GM19240 (cell line): Measurements from ENCODE around the gene KRT81.
"Not testable (repeated sequence)": the region's sequence is repeated elsewhere in the genome, so short reads cannot be mapped to it uniquely, and the experiment has no call there.

Experiments used
- DNase-seq: peaks from one replicate; pipeline ENCODE4 v3.0.0; 2011; ENCODE audit warnings: low spot score; ENCODE audit not compliant: insufficient read length

The KRT81 gene

GRCh38 chr12:52242442-52243258 lies 48.7 kb downstream of the KRT81 start:
- no peak for DNase-seq

DNA sequence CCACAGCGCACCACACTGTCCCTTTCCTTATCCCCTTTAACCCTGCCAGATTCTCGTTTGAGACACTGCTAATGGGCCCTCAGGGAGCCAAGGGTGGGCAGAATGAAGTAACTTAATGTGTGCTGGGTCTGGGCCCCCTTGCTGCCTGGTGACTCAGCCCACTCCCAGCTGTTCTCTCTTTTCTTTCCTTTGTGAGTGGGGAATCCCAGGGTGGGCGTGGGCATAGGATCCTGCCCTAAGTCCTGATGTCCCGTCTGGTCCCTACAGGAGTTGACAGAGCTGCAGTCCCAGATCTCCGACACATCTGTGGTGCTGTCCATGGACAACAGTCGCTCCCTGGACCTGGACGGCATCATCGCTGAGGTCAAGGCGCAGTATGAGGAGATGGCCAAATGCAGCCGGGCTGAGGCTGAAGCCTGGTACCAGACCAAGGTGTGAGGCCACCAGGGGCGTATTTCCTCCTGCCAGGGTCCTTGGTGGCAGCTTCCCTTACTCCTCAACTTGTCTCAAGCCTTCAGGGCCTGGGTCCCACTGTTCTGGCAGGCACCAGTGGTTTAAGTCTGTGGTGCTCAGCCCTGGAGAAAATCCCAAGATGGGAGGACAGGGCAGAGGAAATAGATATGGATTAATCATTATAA lies 50.0 kb downstream of the KRT81 start:
- DNase-seq = no peak

DNA sequence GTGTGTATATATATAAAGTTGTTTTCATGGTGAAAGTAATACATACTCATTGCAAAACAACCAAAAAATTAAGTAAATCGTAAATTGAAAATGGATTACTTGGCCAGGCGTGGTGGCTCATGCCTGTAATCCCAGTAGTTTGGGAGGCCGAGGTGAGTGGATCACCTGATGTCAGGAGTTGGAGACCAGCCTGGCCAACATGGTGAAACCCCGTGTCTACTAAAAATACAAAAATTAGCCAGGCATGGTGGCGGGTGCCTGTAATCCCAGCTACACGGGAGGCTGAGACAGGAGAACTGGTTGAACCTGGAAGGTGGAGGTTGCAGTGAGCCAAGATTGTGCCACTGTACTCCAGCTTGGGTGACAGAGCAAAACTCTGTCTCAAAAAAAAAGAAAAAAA lies 51.1 kb downstream of the KRT81 start:
- DNase-seq = not testable (repeated sequence)

- no peak for DNase-seq
These were observed 51.6 kb downstream of the KRT81 start for GRCh38 chr12:52239767-52240166.

- DNase-seq = no peak
These were observed 52.3 kb downstream of the KRT81 start for GRCh38 chr12:52238916-52239646.

DNA sequence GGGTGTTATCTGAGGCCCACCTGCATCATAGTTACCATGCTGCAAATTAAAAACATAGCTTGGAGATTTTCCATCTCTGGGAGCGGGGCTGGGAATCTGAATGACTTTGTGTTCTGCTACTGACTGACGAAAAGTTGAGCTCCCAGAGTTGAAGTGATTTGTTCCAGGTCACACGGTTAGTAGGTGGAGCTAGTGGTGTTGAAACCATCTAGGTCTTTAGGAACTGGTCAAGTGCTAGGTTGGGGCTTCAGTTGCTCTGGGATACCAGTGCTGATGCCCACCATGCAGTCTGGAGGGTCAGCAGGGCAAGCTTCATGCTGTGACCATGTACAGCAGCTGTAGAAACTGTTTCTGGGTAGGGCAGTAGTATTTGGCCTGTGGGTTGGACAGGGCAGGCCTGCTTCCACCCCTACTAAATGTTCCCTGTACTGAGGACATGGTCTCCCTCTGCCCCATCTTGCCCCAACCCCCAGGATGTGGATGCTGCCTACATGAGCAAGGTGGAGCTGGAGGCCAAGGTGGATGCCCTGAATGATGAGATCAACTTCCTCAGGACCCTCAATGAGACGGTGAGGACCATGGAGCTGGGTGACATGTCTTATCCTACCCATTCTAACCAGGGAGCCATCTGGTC lies 53.0 kb downstream of the KRT81 start:
- no peak for DNase-seq

- DNase-seq = no peak
These were observed 54.8 kb downstream of the KRT81 start for GRCh38 chr12:52236386-52237050.
